HepG2 (cell line): ENCODE measurements around the gene ADAMTS16. TPM values are rescaled to one million over a fixed set of nuclear protein-coding genes. Genes with fewer than 3 reads are reported as not detected.
"Not testable (repeated sequence)": the region's sequence is repeated elsewhere in the genome, so short reads cannot be mapped to it uniquely, and the experiment has no call there.

Experiments used
- ATAC-seq: fragments of 200-7000 bp; cut with Tn5 transposase; 3 replicates; pipeline ENCODE4 v1.9.1; 2020; ENCODE audit warnings: mild to moderate bottlenecking, moderate library complexity
- BruUV-seq: library from RNA; stranded (reverse); fragments of 400-500 nt; replicated peaks from 2 replicates; lab custom pipeline; 2021; lab: Mats Ljungman, UMichigan
- CTCF ChIA-PET: fragments of 300-600 bp; formaldehyde crosslinking; extraction: SDS; loops from one replicate; lab custom pipeline; 2021; ENCODE audit warnings: low total read pairs, inconsistent platforms, low intra/inter-chr PET ratio; lab: Yijun Ruan, JAX
- POLR2A ChIA-PET: fragments of 350-600 bp; sonication (Branson Sonifier 250); formaldehyde crosslinking; loops from one replicate; lab custom pipeline; 2020; ENCODE audit warnings: antibody characterized with exemption, inconsistent platforms; lab: Yijun Ruan, JAX
- DNase-seq: peaks from one replicate; pipeline ENCODE4 v3.0.0-alpha.2; 2015; ENCODE audit warnings: low spot score
- FAIRE-seq: peaks from 3 replicates; lab custom pipeline; 2011; peaks lifted over from hg19 to GRCh38; lab: Jason Lieb, UNC
- H2AFZ ChIP-seq: one replicate; pipeline ENCODE4 v1.6.1; 2011; ENCODE audit warnings: low read length, inconsistent platforms
- H3K27ac ChIP-seq: fragments of 300-600 bp; 3 replicates; pipeline ENCODE4 v1.8.0; 2011; ENCODE audit warnings: mixed run types, mild to moderate bottlenecking, mixed read lengths, low read length, inconsistent platforms; ENCODE audit not compliant: insufficient read depth; ENCODE audit errors: extremely low read length
- H3K27me3 ChIP-seq, 2 experiments: fragments of 200-600 bp in 1 of 2; 2 replicates in 1 of 2; 3 replicates in 1 of 2; pipeline versions ENCODE4 v1.6.0 to v1.8.0; 2011; ENCODE audit warnings: low read length in 2 of 2, mild to moderate bottlenecking in 2 of 2, moderate library complexity in 2 of 2, inconsistent platforms in 1 of 2; ENCODE audit not compliant: insufficient read depth in 2 of 2, control insufficient read depth in 1 of 2
- H3K36me3 ChIP-seq, 2 experiments: fragments of 200-600 bp in 1 of 2; replicated peaks in 1 of 2; 2 replicates in 1 of 2; 3 replicates in 1 of 2; pipeline versions ENCODE4 v1.5.1 to v1.8.0; 2011; ENCODE audit warnings: low read length in 2 of 2, inconsistent platforms in 1 of 2; ENCODE audit not compliant: insufficient read depth in 2 of 2, control insufficient read depth in 1 of 2
- H3K4me1 ChIP-seq: 2 replicates; pipeline ENCODE4 v1.5.1; 2012; ENCODE audit warnings: low read length, inconsistent platforms; ENCODE audit not compliant: insufficient read depth
- H3K4me2 ChIP-seq: 2 replicates; pipeline ENCODE4 v1.6.0; 2011; ENCODE audit warnings: low read depth, low read length, inconsistent platforms
- H3K4me3 ChIP-seq, 3 experiments: fragments of 200-600 bp in 1 of 3; sonication (generic), shearing (Covaris generic) in 1 of 3; replicated peaks in 1 of 3; 2 replicates each; pipeline ENCODE4 v1.5.1; 2011 to 2016; ENCODE audit warnings: low read length in 3 of 3, inconsistent platforms in 2 of 3, low read depth in 2 of 3, mild to moderate bottlenecking in 2 of 3, control low read depth in 1 of 3, mixed read lengths in 1 of 3; ENCODE audit not compliant: insufficient read depth in 1 of 3
- H3K79me2 ChIP-seq: one replicate; pipeline ENCODE4 v1.6.1; 2011; ENCODE audit warnings: low read length, inconsistent platforms; ENCODE audit not compliant: insufficient read depth
- H3K9ac ChIP-seq: 2 replicates; pipeline ENCODE4 v1.6.0; 2011; ENCODE audit warnings: mild to moderate bottlenecking, low read depth, low read length, inconsistent platforms; ENCODE audit not compliant: insufficient read depth
- H3K9me3 ChIP-seq: 2 replicates; pipeline ENCODE4 v1.5.1; 2012; ENCODE audit warnings: mild to moderate bottlenecking, low read length
- H4K20me1 ChIP-seq: 2 replicates; pipeline ENCODE4 v1.6.0; 2011; ENCODE audit warnings: inconsistent platforms, mild to moderate bottlenecking, low read length, moderate library complexity; ENCODE audit not compliant: insufficient read depth
- CREM ChIP-seq, 2 experiments: sonication (generic) in 1 of 2; formaldehyde crosslinking in 1 of 2; IDR thresholded peaks; 2 replicates each; pipeline versions ENCODE4 v1.4.0 to v1.6.1; 2016 to 2020; ENCODE audit warnings: antibody characterized with exemption in 1 of 2, mild to moderate bottlenecking in 1 of 2, missing genetic modification reagents in 1 of 2
- NONO ChIP-seq, 2 experiments: fragments of 450-650 bp in 1 of 2; sonication (generic) in 1 of 2; formaldehyde crosslinking in 1 of 2; IDR thresholded peaks in 1 of 2; conservative IDR thresholded peaks in 1 of 2; 2 replicates each; pipeline versions ENCODE4 v1.6.1 to v1.8.0; 2017 to 2022; ENCODE audit warnings: mild to moderate bottlenecking in 1 of 2, missing genetic modification reagents in 1 of 2, moderate library complexity in 1 of 2
- PPARG ChIP-seq: conservative IDR thresholded peaks from 2 replicates; pipeline ENCODE4 v1.6.1; 2016; ENCODE audit warnings: missing biosample characterization, missing genetic modification reagents
- SIX1 ChIP-seq: sonication (generic); formaldehyde crosslinking; IDR thresholded peaks from 2 replicates; pipeline ENCODE4 v1.4.0; 2020; ENCODE audit warnings: missing genetic modification reagents, borderline replicate concordance
- ZFP41 ChIP-seq: sonication (generic); formaldehyde crosslinking; IDR thresholded peaks from 2 replicates; pipeline ENCODE4 v1.4.0; 2020; ENCODE audit warnings: mild to moderate bottlenecking, missing genetic modification reagents, borderline replicate concordance
- ZNF274 ChIP-seq: sonication (generic); formaldehyde crosslinking; IDR thresholded peaks from 2 replicates; pipeline ENCODE4 v1.5.1; 2020; ENCODE audit warnings: mild to moderate bottlenecking, missing genetic modification reagents
- ZNF292 ChIP-seq: sonication (generic); formaldehyde crosslinking; IDR thresholded peaks from 2 replicates; pipeline ENCODE4 v1.8.1; 2022; ENCODE audit warnings: mild to moderate bottlenecking, low read depth, missing genetic modification reagents, borderline replicate concordance
- WGBS: methylation state at CpG from one replicate; pipeline ENCODE4 v1.1.6; 2017; ENCODE audit warnings: low lambda C conversion rate; 5-methylcytosine and 5-hydroxymethylcytosine counted together
- in situ Hi-C: cut with HindIII; loops from 2 replicates; pipeline ENCODE4 v1.10.0; 2017; ENCODE audit warnings: low pct_unique_long_range_greater_than_20kb; ENCODE audit not compliant: extremely low pct_ligation_motif_present
- intact Hi-C: fragments of 100-400 bp; cut with micrococcal nuclease; formaldehyde crosslinking; loops from one replicate; pipeline ENCODE4 v1.10.0; 2022; ENCODE audit not compliant: unreplicated experiment
- polyA plus RNA-seq, 8 experiments: library from polyadenylated mRNA; depleted of rRNA in 3 of 8; stranded (reverse) in 7 of 8; unstranded in 1 of 8; fragments of >200 nt; fragmentation: Illumina TruSeq in 4 of 8; extraction: Trizol in 4 of 8; gene quantifications; 2 replicates each; pipeline versions ENCODE4 v1.2.1 to v1.2.3, GENCODE V29; 2011 to 2016; ENCODE audit warnings: low read depth in 4 of 8, missing spikeins in 1 of 8, mixed read lengths in 1 of 8; ENCODE audit not compliant: insufficient read depth in 1 of 8
- total RNA-seq, 5 experiments: library from RNA; depleted of rRNA; stranded (reverse); fragments of >200 nt; fragmentation: Illumina TruSeq; extraction: Trizol; gene quantifications; 2 replicates each; pipeline ENCODE4 v1.2.3, GENCODE V29; 2016; ENCODE audit warnings: low read depth in 1 of 5
- TF ChIP-seq, protein P1 (sequence below): sonication (generic); formaldehyde crosslinking; IDR thresholded peaks from 2 replicates; pipeline ENCODE4 v1.4.0; 2020; ENCODE audit warnings: missing genetic modification reagents
- TF ChIP-seq, protein P2 (sequence below): sonication (generic); formaldehyde crosslinking; IDR thresholded peaks from 2 replicates; pipeline ENCODE4 v1.4.0; 2020; ENCODE audit warnings: mild to moderate bottlenecking, missing genetic modification reagents, borderline replicate concordance

The ADAMTS16 gene
- total and polyA plus RNA-seq, 2 of the 13 experiments (the other 11 are each of a cell fraction or from before 2014, with no cell fraction given) = 0.02 to 0.03 TPM

DNA sequence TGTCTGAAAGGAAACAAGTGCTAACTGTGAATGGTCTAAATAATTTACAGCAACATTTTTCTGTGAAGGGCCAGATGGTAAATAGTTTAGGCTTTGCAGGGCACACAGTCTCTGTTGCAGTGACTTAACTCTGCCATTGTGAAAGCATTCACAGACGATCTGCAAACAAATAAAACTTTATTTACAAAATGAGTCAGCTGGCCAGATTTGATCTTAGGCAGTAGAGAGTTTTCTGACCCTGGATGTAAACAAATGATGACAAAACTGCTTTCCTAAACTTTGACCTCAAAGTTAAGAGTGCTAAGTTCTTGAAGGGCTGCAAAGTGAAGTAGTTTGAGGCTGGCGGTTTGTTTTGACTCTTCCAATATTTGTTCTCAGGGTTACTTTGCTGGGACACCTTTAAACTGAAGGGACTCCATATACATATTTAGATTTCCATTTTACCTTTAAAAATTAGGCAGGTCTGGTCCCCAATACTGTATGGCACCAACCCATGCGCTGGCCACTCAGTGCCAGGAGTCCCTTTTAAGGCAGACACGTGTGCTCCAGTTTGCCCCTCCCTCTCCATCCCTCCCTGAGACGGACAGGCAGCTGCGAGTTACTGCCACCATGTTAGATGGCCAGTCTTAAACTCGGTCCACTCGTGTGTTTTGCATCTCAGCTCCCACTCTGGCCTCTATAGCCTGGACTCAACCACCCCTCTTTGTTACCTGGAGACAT, 4.0 kb upstream of the ADAMTS16 start (continued):
- TF ChIP-seq SIX1 (CRISPR knock-in tag) (peak; percentile 50; the same call in 1 of the 2 replicates), ZNF292 (CRISPR knock-in tag) (peak; percentile 75; the same call in 1 of the 2 replicates), NONO (IDR thresholded peaks at IDR 0.05) (no peak), NONO (CRISPR knock-in tag; conservative IDR thresholded peaks at IDR 0.05) (no peak), ZFP41 (CRISPR knock-in tag) (no peak), ZNF274 (CRISPR knock-in tag) (no peak), CREM (IDR thresholded peaks at IDR 0.05) (peak; percentile 74), CREM (CRISPR knock-in tag; IDR thresholded peaks at IDR 0.05) (no peak), PPARG (CRISPR knock-in tag) (peak; percentile 81)
- TF ChIP-seq, protein P1, sequence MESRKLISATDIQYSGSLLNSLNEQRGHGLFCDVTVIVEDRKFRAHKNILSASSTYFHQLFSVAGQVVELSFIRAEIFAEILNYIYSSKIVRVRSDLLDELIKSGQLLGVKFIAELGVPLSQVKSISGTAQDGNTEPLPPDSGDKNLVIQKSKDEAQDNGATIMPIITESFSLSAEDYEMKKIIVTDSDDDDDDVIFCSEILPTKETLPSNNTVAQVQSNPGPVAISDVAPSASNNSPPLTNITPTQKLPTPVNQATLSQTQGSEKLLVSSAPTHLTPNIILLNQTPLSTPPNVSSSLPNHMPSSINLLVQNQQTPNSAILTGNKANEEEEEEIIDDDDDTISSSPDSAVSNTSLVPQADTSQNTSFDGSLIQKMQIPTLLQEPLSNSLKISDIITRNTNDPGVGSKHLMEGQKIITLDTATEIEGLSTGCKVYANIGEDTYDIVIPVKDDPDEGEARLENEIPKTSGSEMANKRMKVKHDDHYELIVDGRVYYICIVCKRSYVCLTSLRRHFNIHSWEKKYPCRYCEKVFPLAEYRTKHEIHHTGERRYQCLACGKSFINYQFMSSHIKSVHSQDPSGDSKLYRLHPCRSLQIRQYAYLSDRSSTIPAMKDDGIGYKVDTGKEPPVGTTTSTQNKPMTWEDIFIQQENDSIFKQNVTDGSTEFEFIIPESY (CRISPR knock-in tag) = no peak
- TF ChIP-seq, protein P2, sequence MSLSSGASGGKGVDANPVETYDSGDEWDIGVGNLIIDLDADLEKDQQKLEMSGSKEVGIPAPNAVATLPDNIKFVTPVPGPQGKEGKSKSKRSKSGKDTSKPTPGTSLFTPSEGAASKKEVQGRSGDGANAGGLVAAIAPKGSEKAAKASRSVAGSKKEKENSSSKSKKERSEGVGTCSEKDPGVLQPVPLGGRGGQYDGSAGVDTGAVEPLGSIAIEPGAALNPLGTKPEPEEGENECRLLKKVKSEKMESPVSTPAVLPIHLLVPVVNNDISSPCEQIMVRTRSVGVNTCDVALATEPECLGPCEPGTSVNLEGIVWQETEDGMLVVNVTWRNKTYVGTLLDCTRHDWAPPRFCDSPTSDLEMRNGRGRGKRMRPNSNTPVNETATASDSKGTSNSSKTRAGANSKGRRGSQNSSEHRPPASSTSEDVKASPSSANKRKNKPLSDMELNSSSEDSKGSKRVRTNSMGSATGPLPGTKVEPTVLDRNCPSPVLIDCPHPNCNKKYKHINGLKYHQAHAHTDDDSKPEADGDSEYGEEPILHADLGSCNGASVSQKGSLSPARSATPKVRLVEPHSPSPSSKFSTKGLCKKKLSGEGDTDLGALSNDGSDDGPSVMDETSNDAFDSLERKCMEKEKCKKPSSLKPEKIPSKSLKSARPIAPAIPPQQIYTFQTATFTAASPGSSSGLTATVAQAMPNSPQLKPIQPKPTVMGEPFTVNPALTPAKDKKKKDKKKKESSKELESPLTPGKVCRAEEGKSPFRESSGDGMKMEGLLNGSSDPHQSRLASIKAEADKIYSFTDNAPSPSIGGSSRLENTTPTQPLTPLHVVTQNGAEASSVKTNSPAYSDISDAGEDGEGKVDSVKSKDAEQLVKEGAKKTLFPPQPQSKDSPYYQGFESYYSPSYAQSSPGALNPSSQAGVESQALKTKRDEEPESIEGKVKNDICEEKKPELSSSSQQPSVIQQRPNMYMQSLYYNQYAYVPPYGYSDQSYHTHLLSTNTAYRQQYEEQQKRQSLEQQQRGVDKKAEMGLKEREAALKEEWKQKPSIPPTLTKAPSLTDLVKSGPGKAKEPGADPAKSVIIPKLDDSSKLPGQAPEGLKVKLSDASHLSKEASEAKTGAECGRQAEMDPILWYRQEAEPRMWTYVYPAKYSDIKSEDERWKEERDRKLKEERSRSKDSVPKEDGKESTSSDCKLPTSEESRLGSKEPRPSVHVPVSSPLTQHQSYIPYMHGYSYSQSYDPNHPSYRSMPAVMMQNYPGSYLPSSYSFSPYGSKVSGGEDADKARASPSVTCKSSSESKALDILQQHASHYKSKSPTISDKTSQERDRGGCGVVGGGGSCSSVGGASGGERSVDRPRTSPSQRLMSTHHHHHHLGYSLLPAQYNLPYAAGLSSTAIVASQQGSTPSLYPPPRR (CRISPR knock-in tag) = peak; percentile 79; the same call in 1 of the 2 replicates

DNA sequence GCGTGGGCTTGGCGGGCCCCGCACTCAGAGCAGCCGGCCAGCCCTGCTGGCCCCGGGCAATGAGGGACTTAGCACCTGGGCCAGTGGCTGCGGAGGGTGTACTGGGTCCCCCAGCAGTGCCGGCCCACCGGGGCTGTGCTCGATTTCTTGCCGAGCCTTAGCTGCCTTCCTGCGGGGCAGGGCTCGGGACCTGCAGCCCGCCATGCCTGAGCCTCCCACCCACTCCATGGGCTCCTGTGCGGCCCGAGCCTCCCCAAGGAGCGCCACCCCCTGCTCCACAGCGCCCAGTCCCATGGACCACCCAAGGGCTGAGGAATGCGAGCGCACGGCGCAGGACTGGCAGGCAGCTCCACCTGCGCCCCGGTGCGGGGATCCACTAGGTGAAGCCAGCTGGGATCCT, 2.3 kb upstream of the ADAMTS16 start:
- H3K79me2 ChIP-seq, H3K36me3 ChIP-seq, H3K4me2 ChIP-seq, H3K9me3 ChIP-seq, H2AFZ ChIP-seq, CTCF ChIA-PET, ATAC-seq, H3K27ac ChIP-seq, FAIRE-seq, H3K4me3 ChIP-seq, H4K20me1 ChIP-seq, DNase-seq, POLR2A ChIA-PET, BruUV-seq, H3K9ac ChIP-seq, intact Hi-C loops: not testable (repeated sequence)
- in situ Hi-C loops = loop anchor here (10.0 to 25.0 kb wide), 2 partner anchors 263 to 274 kb away; partner anchors contain the start of gene ICE1
- Histone ChIP-seq H3K4me1 (peaks cover 32% of the 10 kb centered on the region), H3K27me3 (peaks cover 0 to 12% of the 10 kb centered on the region in 2 experiments; a peak in 3 of 5 replicates)
- no CpG with 5 or more reads among the region's 24 CpGs for WGBS
